Hepatocyte (in vitro differentiated cells): ENCODE results near the gene KCNMA1.

Source experiments
- EZH2 ChIP-seq: fragments of 200-600 bp; sonication (generic); IDR thresholded peaks from 2 replicates; pipeline ENCODE4 v1.6.1; 2016; ENCODE audit warnings: antibody characterized with exemption, mild to moderate bottlenecking, borderline replicate concordance
- TF ChIP-seq, protein P1 (sequence below): fragments of 200-600 bp; sonication (generic); IDR thresholded peaks from 2 replicates; pipeline ENCODE4 v1.5.1; 2016; ENCODE audit warnings: antibody characterized with exemption, mild to moderate bottlenecking; ENCODE audit not compliant: poor library complexity

DNA sequence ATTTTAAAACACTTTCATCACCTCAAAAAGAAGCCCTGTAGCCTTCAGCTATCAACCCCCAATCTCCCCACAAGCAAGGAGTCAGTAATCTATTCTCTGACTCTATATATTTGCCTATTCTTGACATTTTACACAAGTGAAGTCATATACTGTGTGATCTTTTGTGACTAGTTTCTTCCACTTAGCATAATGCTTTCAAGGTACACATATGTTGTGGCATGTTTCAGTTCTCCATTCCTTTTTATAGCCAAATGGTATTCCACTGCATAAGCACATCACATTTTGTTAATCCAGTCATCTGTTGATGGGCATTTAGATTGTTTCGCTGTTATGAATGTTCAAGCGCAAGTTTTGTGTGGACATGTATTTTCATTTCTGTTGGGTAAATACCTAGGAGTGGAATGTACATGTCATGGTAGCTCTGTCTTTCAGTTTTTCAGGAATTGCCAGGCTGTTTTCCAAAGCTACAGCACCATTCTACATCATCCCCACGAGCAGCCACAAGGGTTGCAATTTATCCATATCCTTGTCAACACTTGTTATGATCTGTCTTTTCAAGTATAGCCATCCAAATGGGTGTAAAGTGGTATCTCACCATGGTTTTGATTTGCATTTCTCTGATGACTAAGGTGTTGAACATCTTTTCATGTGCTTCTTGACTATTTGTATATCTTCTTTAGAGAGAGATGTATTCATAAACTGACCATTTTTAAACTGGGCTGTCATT is 405.6 kb downstream of the KCNMA1 start:
- TF ChIP-seq EZH2 = no peak
- TF ChIP-seq, protein P1, sequence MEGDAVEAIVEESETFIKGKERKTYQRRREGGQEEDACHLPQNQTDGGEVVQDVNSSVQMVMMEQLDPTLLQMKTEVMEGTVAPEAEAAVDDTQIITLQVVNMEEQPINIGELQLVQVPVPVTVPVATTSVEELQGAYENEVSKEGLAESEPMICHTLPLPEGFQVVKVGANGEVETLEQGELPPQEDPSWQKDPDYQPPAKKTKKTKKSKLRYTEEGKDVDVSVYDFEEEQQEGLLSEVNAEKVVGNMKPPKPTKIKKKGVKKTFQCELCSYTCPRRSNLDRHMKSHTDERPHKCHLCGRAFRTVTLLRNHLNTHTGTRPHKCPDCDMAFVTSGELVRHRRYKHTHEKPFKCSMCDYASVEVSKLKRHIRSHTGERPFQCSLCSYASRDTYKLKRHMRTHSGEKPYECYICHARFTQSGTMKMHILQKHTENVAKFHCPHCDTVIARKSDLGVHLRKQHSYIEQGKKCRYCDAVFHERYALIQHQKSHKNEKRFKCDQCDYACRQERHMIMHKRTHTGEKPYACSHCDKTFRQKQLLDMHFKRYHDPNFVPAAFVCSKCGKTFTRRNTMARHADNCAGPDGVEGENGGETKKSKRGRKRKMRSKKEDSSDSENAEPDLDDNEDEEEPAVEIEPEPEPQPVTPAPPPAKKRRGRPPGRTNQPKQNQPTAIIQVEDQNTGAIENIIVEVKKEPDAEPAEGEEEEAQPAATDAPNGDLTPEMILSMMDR = no peak
